ENCODE measurements around the gene PQBP1. TPM values are rescaled to one million over a fixed set of nuclear protein-coding genes. Genes with fewer than 3 reads are reported as not detected.
"Not testable (repeated sequence)": the region's sequence is repeated elsewhere in the genome, so short reads cannot be mapped to it uniquely, and the experiment has no call there.

The PQBP1 gene
- 289 TPM for polyA plus RNA-seq (2012; ENCODE audit: insufficient read depth, insufficient read length, low read depth)

- Histone ChIP-seq H3K36me3 (peaks cover 9% of the 10 kb centered on the region; the same call in 1 of the 2 replicates), H3K27me3 (no peaks in the 10 kb centered on the region), H3K9me3 (no peaks in the 10 kb centered on the region), H3K4me1 (no peaks in the 10 kb centered on the region), H3K4me3 (ENCODE audit: low read depth, low read length) (peak within 1 kb of the TSS; percentile 89)
- TF ChIP-seq, protein P1, sequence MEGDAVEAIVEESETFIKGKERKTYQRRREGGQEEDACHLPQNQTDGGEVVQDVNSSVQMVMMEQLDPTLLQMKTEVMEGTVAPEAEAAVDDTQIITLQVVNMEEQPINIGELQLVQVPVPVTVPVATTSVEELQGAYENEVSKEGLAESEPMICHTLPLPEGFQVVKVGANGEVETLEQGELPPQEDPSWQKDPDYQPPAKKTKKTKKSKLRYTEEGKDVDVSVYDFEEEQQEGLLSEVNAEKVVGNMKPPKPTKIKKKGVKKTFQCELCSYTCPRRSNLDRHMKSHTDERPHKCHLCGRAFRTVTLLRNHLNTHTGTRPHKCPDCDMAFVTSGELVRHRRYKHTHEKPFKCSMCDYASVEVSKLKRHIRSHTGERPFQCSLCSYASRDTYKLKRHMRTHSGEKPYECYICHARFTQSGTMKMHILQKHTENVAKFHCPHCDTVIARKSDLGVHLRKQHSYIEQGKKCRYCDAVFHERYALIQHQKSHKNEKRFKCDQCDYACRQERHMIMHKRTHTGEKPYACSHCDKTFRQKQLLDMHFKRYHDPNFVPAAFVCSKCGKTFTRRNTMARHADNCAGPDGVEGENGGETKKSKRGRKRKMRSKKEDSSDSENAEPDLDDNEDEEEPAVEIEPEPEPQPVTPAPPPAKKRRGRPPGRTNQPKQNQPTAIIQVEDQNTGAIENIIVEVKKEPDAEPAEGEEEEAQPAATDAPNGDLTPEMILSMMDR (IDR thresholded peaks at IDR 0.05; ENCODE audit: low read depth, low read length): no peak
- DNase-seq: peak; percentile 91
Observed at GRCh38 chrX:48897625-48898306, at the start of gene PQBP1, which contains the start of gene TIMM17B. Gene PQBP1 (plus strand): TSS chrX:48897930. CDS start chrX:48898510, 580 bp downstream. Gene TIMM17B (minus strand): TSS chrX:48897768. CDS start chrX:48897749, 19 bp downstream.

- Histone ChIP-seq H3K27me3 (no peaks in the 10 kb centered on the region), H3K9me3 (no peaks in the 10 kb centered on the region), H3K4me3 (ENCODE audit: low read depth, low read length) (no peak overlapping the region), H3K36me3 (no peaks in the 10 kb centered on the region), H3K4me1 (no peaks in the 10 kb centered on the region)
- no peak for DNase-seq
- TF ChIP-seq, protein P1 (IDR thresholded peaks at IDR 0.05; ENCODE audit: low read depth, low read length): no peak
Observed at GRCh38 chrX:48848847-48849246, 48.9 kb upstream of the PQBP1 start.

DNA sequence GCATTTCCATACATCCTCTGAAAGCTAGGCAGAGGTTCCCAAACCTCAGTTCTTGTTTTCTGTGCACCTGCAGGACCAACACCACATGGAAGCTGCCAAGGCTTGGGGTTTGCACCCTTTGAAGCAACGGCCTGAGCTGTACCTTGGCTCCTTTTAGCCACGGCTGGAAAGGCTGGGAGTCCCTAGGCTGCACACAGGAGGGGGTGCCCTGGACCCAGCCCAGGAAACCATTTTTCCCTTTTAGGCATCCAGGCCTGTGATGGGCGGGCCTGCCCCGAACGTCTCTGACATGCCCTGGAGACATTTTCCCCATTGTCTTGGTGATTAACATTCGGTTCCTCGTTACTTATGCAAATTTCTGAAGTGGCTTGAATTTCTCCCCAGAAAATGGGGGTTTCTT, 44.9 kb upstream of the PQBP1 start:
- Histone ChIP-seq H3K4me3 (ENCODE audit: low read depth, low read length) (no peak overlapping the region), H3K4me1 (no peaks in the 10 kb centered on the region), H3K9me3 (no peaks in the 10 kb centered on the region), H3K36me3 (no peaks in the 10 kb centered on the region), H3K27me3 (no peaks in the 10 kb centered on the region)
- DNase-seq: no peak
- TF ChIP-seq, protein P1 (IDR thresholded peaks at IDR 0.05; ENCODE audit: low read depth, low read length): no peak

DNA sequence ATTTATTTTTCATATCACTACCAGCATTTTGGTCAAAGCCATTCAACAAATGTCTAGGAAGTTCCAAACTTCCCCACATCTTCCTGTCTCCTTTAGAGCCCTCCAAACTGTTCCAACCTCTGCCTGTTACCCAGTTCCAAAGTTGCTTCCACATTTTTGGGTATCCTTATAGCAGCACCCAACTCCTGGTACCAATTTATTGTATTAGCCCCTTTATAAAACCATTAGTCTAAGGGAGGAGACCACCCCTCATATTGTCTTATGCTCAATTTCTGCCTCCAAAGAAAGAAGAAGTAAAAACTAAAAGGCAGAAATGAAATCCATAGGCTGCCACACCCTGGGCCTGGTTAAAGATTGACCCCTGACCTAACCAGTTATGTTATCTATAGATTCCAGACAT, 44.2 kb upstream of the PQBP1 start:
- H3K4me1 ChIP-seq; H3K4me3 ChIP-seq (ENCODE audit: low read depth, low read length); H3K9me3 ChIP-seq; H3K36me3 ChIP-seq; H3K27me3 ChIP-seq; DNase-seq: not testable (repeated sequence)

GRCh38 chrX:48854121-48854804, 43.5 kb upstream of the PQBP1 start:
- H3K4me3 ChIP-seq (ENCODE audit: low read depth, low read length); H3K27me3 ChIP-seq; DNase-seq; H3K9me3 ChIP-seq; H3K4me1 ChIP-seq; H3K36me3 ChIP-seq: not testable (repeated sequence)

DNA sequence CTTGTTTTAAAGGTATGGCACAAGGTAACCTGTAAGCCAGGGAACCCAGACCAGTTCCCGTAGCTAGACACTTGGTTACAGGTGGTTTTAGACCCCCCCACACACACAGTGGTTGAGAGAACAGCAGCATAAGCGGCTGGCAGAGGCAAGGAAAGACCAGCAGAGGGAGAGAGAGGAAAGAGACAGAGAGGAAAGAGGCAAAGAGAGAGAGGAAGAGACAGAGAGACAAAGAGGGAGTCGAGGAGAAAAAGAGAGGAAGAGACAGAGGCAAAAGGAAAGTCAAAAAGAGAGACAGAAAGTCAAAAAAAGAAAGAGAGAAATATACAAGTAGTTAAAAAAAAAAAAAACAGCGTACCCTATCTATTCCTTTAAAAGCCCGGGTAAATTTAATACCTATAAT, 42.8 kb upstream of the PQBP1 start:
- Histone ChIP-seq H3K36me3 (no peaks in the 10 kb centered on the region), H3K9me3 (no peaks in the 10 kb centered on the region), H3K4me1 (no peaks in the 10 kb centered on the region), H3K27me3 (no peaks in the 10 kb centered on the region), H3K4me3 (ENCODE audit: low read depth, low read length) (no peak overlapping the region)
- DNase-seq: no peak
- TF ChIP-seq, protein P1 (IDR thresholded peaks at IDR 0.05; ENCODE audit: low read depth, low read length): peak; percentile 32; the same call in 1 of the 2 replicates

GRCh38 chrX:48864210-48864609, 33.5 kb upstream of the PQBP1 start:
- H3K9me3 ChIP-seq: no peaks in the 10 kb centered on the region
- H3K4me1 ChIP-seq: no peaks in the 10 kb centered on the region
- H3K4me3 ChIP-seq (ENCODE audit: low read depth, low read length): no peak overlapping the region
- TF ChIP-seq, protein P1 (IDR thresholded peaks at IDR 0.05; ENCODE audit: low read depth, low read length): no peak
- no peaks in the 10 kb centered on the region for H3K27me3 ChIP-seq
- no peaks in the 10 kb centered on the region for H3K36me3 ChIP-seq
- no peak for DNase-seq

- not testable (repeated sequence) for H3K27me3 ChIP-seq; DNase-seq; H3K9me3 ChIP-seq; H3K4me3 ChIP-seq (ENCODE audit: low read depth, low read length); H3K4me1 ChIP-seq; H3K36me3 ChIP-seq
Observed at GRCh38 chrX:48872017-48872416, 25.7 kb upstream of the PQBP1 start.

DNA sequence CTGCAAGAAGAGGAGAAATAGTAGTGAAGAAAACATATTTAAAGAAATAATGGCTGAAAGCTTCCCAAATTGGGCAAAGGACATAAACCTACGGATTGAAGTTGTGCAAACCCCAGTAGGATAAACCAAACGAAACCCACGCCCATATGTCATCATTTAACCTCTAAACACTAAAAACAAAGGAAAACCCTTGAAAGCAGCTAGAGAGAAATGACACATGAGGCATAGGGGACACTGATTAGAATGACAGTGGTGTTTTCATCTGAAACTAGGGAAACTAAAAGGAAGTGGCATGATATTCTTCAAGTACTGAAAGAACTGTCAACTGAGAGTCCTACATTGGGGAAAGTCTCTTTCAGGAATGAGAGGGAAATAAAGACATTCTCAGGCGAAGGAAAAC, 20.8 kb upstream of the PQBP1 start:
- not testable (repeated sequence) for H3K27me3 ChIP-seq; H3K4me1 ChIP-seq; DNase-seq; H3K4me3 ChIP-seq (ENCODE audit: low read depth, low read length); H3K9me3 ChIP-seq; H3K36me3 ChIP-seq

Measured in BE2C (cell line).